Osteocyte (in vitro differentiated cells): Measurements from ENCODE around the gene ADGRG6. TPM values are rescaled to one million over a fixed set of nuclear protein-coding genes. Genes with fewer than 3 reads are reported as not detected.

Experiments
- DNase-seq: peaks from one replicate; pipeline ENCODE4 v3.0.0; 2021; ENCODE audit warnings: mixed read lengths; ENCODE audit not compliant: unreplicated experiment; ENCODE audit errors: extremely low spot score
- H3K27ac Mint-ChIP-seq: one replicate; pipeline ENCODE4 v1.8.0; 2021; ENCODE audit warnings: mild to moderate bottlenecking, mixed read lengths; ENCODE audit not compliant: unreplicated experiment
- H3K27me3 Mint-ChIP-seq: one replicate; pipeline ENCODE4 v1.8.0; 2021; ENCODE audit warnings: mixed read lengths; ENCODE audit not compliant: unreplicated experiment
- H3K36me3 Mint-ChIP-seq: one replicate; pipeline ENCODE4 v1.8.0; 2021; ENCODE audit warnings: mixed read lengths; ENCODE audit not compliant: unreplicated experiment
- H3K4me1 Mint-ChIP-seq: one replicate; pipeline ENCODE4 v1.8.0; 2021; ENCODE audit warnings: mixed read lengths; ENCODE audit not compliant: unreplicated experiment
- H3K4me3 Mint-ChIP-seq: one replicate; pipeline ENCODE4 v1.8.0; 2021; ENCODE audit warnings: mild to moderate bottlenecking, moderate library complexity, mixed read lengths; ENCODE audit not compliant: unreplicated experiment
- H3K9me3 Mint-ChIP-seq: one replicate; pipeline ENCODE4 v1.8.0; 2021; ENCODE audit warnings: mixed read lengths; ENCODE audit not compliant: unreplicated experiment
- total RNA-seq: library from RNA; stranded (reverse); gene quantifications from 2 replicates; pipeline ENCODE4 v1.2.1, GENCODE V29; 2021
- TF ChIP-seq, protein P1 (sequence below): fragments of 200-600 bp; sonication (generic); IDR thresholded peaks from 2 replicates; pipeline ENCODE4 v1.5.0; 2021; ENCODE audit warnings: antibody characterized with exemption, mild to moderate bottlenecking, moderate library complexity

ADGRG6 gene
- total RNA-seq, 1 donor from 2014 or later, result 0.51 TPM

DNA sequence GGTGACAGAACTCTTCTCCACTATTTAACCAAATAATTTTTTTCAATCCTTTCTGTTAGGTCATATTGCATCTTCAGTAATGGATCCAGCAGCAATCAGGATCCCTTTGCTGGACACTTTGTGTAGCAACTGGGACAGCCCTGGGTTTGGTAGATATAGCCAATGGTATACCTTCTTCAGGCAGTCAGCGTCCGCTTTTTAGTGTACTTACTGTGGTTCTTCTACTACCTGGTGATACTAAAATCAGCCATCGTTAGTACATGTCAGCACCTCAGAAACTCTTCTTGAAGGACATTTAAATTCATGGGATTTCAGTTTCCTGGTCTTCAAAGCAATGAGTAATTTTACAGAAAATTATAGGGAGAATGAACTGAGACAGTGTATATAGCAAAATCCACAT, 93.5 kb downstream of the ADGRG6 start:
- H3K4me3 Mint-ChIP-seq, result no peak overlapping the region
- DNase-seq, result no peak
- no peaks in the 10 kb centered on the region for H3K27me3 Mint-ChIP-seq
- H3K27ac Mint-ChIP-seq, result no peak overlapping the region
- H3K36me3 Mint-ChIP-seq, result no peaks in the 10 kb centered on the region
- TF ChIP-seq, protein P1, sequence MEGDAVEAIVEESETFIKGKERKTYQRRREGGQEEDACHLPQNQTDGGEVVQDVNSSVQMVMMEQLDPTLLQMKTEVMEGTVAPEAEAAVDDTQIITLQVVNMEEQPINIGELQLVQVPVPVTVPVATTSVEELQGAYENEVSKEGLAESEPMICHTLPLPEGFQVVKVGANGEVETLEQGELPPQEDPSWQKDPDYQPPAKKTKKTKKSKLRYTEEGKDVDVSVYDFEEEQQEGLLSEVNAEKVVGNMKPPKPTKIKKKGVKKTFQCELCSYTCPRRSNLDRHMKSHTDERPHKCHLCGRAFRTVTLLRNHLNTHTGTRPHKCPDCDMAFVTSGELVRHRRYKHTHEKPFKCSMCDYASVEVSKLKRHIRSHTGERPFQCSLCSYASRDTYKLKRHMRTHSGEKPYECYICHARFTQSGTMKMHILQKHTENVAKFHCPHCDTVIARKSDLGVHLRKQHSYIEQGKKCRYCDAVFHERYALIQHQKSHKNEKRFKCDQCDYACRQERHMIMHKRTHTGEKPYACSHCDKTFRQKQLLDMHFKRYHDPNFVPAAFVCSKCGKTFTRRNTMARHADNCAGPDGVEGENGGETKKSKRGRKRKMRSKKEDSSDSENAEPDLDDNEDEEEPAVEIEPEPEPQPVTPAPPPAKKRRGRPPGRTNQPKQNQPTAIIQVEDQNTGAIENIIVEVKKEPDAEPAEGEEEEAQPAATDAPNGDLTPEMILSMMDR, result no peak
- H3K9me3 Mint-ChIP-seq, result no peaks in the 10 kb centered on the region
- H3K4me1 Mint-ChIP-seq, result peaks cover 9% of the 10 kb centered on the region

DNA sequence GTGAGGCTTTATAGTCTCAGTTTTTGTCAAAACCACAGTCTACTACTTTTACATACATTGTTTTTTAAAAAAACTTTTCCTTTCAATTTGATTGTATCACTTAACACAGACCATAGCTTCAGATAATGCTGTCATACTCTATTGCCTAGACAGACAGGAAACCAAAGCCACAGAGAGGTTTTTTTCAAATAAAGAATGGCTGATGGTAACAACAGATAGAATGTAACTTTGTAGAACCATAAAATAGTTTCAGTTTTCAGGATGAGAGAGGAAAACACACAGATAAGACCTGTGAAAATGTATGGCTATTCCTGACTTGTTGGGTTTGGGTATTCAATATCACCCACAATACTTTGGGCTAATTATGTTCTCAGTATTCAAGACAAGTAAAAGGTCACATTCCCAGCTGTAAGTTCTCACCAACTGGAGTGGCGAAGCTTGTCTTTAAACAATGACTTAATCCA, 94.0 kb downstream of the ADGRG6 start:
- TF ChIP-seq, protein P1, result no peak
- no peaks in the 10 kb centered on the region for H3K9me3 Mint-ChIP-seq
- DNase-seq, result no peak

DNA sequence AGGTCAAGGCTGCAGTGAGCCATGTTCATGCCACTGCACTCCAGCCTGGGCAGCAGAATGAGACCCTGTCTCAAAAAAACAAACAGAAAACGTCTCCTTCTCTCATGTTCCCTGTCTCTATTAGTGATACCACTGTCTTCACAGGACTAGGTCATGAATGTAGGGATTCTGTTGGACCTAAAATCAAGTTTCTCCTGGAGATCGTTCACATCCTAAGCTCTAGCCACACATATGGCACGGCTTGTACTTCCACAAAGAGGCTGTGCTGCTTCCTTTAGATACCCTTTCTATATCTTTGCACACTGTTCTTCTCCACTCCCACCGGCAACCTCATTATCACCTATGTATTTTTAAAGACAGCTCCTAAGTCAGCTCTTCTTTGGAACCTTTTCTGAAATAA, 96.5 kb downstream of the ADGRG6 start:
- TF ChIP-seq, protein P1, result no peak
- Mint-ChIP-seq H3K27me3 (no peaks in the 10 kb centered on the region), H3K4me3 (no peak overlapping the region), H3K27ac (no peak overlapping the region), H3K9me3 (no peaks in the 10 kb centered on the region), H3K36me3 (no peaks in the 10 kb centered on the region), H3K4me1 (peaks cover 14% of the 10 kb centered on the region)
- DNase-seq, result no peak

More for the DNA sequence above, 94.0 kb downstream of the ADGRG6 start:
- H3K27me3 Mint-ChIP-seq, result no peaks in the 10 kb centered on the region
- no peak overlapping the region for H3K27ac Mint-ChIP-seq
- no peak overlapping the region for H3K4me3 Mint-ChIP-seq
- peaks cover 13% of the 10 kb centered on the region for H3K4me1 Mint-ChIP-seq
- no peaks in the 10 kb centered on the region for H3K36me3 Mint-ChIP-seq

DNA sequence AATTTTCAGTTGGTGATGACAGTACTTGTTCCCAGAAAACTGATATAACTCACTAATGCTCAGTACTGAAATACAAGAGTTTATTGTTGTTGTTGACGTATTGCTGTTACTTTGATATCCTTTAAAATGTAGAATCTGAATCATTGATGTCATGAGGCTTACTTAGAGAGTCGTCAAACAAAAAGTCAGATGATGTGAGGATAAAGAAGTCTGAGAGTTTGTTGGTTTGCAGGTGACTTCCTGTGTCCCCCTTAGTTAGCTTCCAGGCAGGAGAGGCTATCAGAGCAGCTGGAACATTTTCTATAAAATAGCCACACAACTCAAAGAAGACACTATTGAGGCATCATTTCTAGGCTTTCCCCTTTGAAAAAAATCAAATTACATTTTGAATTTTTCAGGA, 97.9 kb downstream of the ADGRG6 start:
- Mint-ChIP-seq H3K4me3 (no peak overlapping the region), H3K27me3 (no peaks in the 10 kb centered on the region), H3K4me1 (peaks cover 14% of the 10 kb centered on the region), H3K36me3 (no peaks in the 10 kb centered on the region), H3K9me3 (no peaks in the 10 kb centered on the region), H3K27ac (no peak overlapping the region)
- TF ChIP-seq, protein P1, result no peak
- no peak for DNase-seq

DNA sequence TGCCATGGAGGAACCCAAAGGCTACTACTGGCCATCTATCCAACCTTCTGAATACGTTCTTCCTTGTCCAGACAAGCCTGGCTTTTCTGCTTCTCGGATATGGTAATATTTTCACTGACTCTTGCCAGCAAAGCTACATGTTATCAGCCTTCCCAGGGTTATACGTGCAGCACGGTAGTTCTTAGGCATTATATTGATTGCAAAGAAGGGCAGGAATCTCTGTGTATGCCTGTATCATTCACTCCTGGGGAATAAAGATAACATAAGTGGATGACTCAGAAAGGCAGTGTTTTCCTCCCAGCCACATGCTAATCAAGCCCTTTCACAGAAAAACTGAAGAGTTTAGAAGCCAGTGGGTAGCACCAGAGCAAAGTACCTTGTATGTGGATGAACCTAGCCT, 98.7 kb downstream of the ADGRG6 start:
- no peak for DNase-seq
- no peaks in the 10 kb centered on the region for H3K9me3 Mint-ChIP-seq
- H3K4me1 Mint-ChIP-seq, result peaks cover 12% of the 10 kb centered on the region
- TF ChIP-seq, protein P1, result no peak
- H3K36me3 Mint-ChIP-seq, result no peaks in the 10 kb centered on the region
- no peak overlapping the region for H3K27ac Mint-ChIP-seq
- H3K27me3 Mint-ChIP-seq, result no peaks in the 10 kb centered on the region
- H3K4me3 Mint-ChIP-seq, result no peak overlapping the region
